H9 (cell line): ENCODE results near the gene PAIP1. TPM values are rescaled to one million over a fixed set of nuclear protein-coding genes. Genes with fewer than 3 reads are reported as not detected.

Experiments
- DNase-seq: peaks from one replicate; pipeline ENCODE4 v3.0.0-alpha.2; 2017
- H2AFZ ChIP-seq: one replicate; pipeline ENCODE4 v1.6.1; 2013; ENCODE audit warnings: mild to moderate bottlenecking, low read length, control low read depth, moderate library complexity
- H2AK5ac ChIP-seq: 2 replicates; pipeline ENCODE4 v1.6.1; 2013; ENCODE audit warnings: low read length, control low read depth, mixed read lengths; ENCODE audit not compliant: insufficient read length
- H2BK120ac ChIP-seq: one replicate; pipeline ENCODE4 v1.6.1; 2013; ENCODE audit warnings: low read depth, mild to moderate bottlenecking, low read length, control low read depth, inconsistent platforms; ENCODE audit not compliant: poor library complexity, severe bottlenecking
- H2BK12ac ChIP-seq: 2 replicates; pipeline ENCODE4 v1.6.1; 2013; ENCODE audit warnings: low read length, control low read depth, mixed read lengths, low read depth; ENCODE audit not compliant: insufficient read length
- H2BK15ac ChIP-seq: 2 replicates; pipeline ENCODE4 v1.6.1; 2013; ENCODE audit warnings: low read depth, low read length, control low read depth
- H2BK20ac ChIP-seq: one replicate; pipeline ENCODE4 v1.6.1; 2013; ENCODE audit warnings: low read depth, mild to moderate bottlenecking, low read length, control low read depth, inconsistent platforms; ENCODE audit not compliant: poor library complexity, severe bottlenecking
- H2BK5ac ChIP-seq: 2 replicates; pipeline ENCODE4 v1.6.1; 2013; ENCODE audit warnings: low read length, control low read depth, mixed read lengths; ENCODE audit not compliant: insufficient read length
- H3K14ac ChIP-seq: 2 replicates; pipeline ENCODE4 v1.6.1; 2013; ENCODE audit warnings: low read length, control low read depth; ENCODE audit not compliant: insufficient read depth
- H3K18ac ChIP-seq: 2 replicates; pipeline ENCODE4 v1.6.1; 2013; ENCODE audit warnings: low read depth, mild to moderate bottlenecking, mixed read lengths, low read length, control low read depth; ENCODE audit not compliant: insufficient read length
- H3K23ac ChIP-seq: 2 replicates; pipeline ENCODE4 v1.6.1; 2013; ENCODE audit warnings: low read length, control low read depth, mixed read lengths, low read depth; ENCODE audit not compliant: insufficient read length
- H3K23me2 ChIP-seq: 2 replicates; pipeline ENCODE4 v1.6.1; 2013; ENCODE audit warnings: low read depth, mild to moderate bottlenecking, mixed read lengths, low read length, control low read depth; ENCODE audit not compliant: insufficient read length, poor library complexity, severe bottlenecking
- H3K27ac ChIP-seq: 2 replicates; pipeline ENCODE4 v1.5.1; 2013; ENCODE audit warnings: low read length, control low read depth, mixed read lengths, low read depth; ENCODE audit not compliant: insufficient read length
- H3K27me3 ChIP-seq: 2 replicates; pipeline ENCODE4 v1.6.1; 2013; ENCODE audit warnings: low read length, control low read depth, inconsistent platforms; ENCODE audit not compliant: insufficient read depth
- H3K4ac ChIP-seq: 2 replicates; pipeline ENCODE4 v1.6.1; 2013; ENCODE audit warnings: low read depth, mild to moderate bottlenecking, control low read depth, inconsistent platforms, low read length, moderate library complexity
- H3K4me1 ChIP-seq: 2 replicates; pipeline ENCODE4 v1.6.1; 2013; ENCODE audit warnings: low read length, control low read depth, inconsistent platforms; ENCODE audit not compliant: insufficient read depth
- H3K4me2 ChIP-seq: 2 replicates; pipeline ENCODE4 v1.6.1; 2013; ENCODE audit warnings: low read length, control low read depth, mixed read lengths; ENCODE audit not compliant: insufficient read length, insufficient read depth
- H3K56ac ChIP-seq: 2 replicates; pipeline ENCODE4 v1.6.1; 2013; ENCODE audit warnings: low read depth, mild to moderate bottlenecking, mixed read lengths, low read length, control low read depth; ENCODE audit not compliant: insufficient read length
- H3K79me1 ChIP-seq: 2 replicates; pipeline ENCODE4 v1.6.1; 2013; ENCODE audit warnings: low read depth, mild to moderate bottlenecking, moderate library complexity, low read length, control low read depth, inconsistent platforms; ENCODE audit not compliant: insufficient read depth, poor library complexity, severe bottlenecking
- H3K79me2 ChIP-seq: 2 replicates; pipeline ENCODE4 v1.6.1; 2013; ENCODE audit warnings: low read length, control low read depth, inconsistent platforms; ENCODE audit not compliant: insufficient read depth
- H3K9ac ChIP-seq: 2 replicates; pipeline ENCODE4 v1.6.1; 2013; ENCODE audit warnings: low read length, control low read depth, mixed read lengths; ENCODE audit not compliant: insufficient read length; ENCODE audit errors: extremely low read depth
- H3K9me3 ChIP-seq: one replicate; pipeline ENCODE4 v1.6.1; 2013; ENCODE audit warnings: low read depth, low read length, inconsistent platforms; ENCODE audit not compliant: control insufficient read depth
- H3T11ph ChIP-seq: one replicate; pipeline ENCODE4 v1.6.1; 2013; ENCODE audit warnings: mild to moderate bottlenecking, low read length, control low read depth, inconsistent platforms
- H4K20me1 ChIP-seq: one replicate; pipeline ENCODE4 v1.6.1; 2013; ENCODE audit not compliant: control insufficient read depth, insufficient read length, insufficient read depth
- H4K5ac ChIP-seq: 2 replicates; pipeline ENCODE4 v1.6.1; 2013; ENCODE audit warnings: low read depth, mild to moderate bottlenecking, mixed read lengths, low read length, control low read depth; ENCODE audit not compliant: insufficient read length
- H4K8ac ChIP-seq: replicated peaks from 2 replicates; pipeline ENCODE4 v1.6.1; 2013; ENCODE audit warnings: low read length, control low read depth, mixed read lengths, low read depth; ENCODE audit not compliant: insufficient read length
- H4K91ac ChIP-seq: 2 replicates; pipeline ENCODE4 v1.6.1; 2013; ENCODE audit warnings: low read depth, mild to moderate bottlenecking, moderate library complexity, mixed read lengths, low read length, control low read depth; ENCODE audit not compliant: insufficient read length
- H3K27ac Mint-ChIP-seq, 3 experiments: 2 replicates in 2 of 3; 3 replicates in 1 of 3; pipeline ENCODE4 v1.8.0; 2020 to 2021; ENCODE audit warnings: mixed read lengths in 3 of 3, mild to moderate bottlenecking in 1 of 3, moderate library complexity in 1 of 3
- H3K27me3 Mint-ChIP-seq: 2 replicates; pipeline ENCODE4 v1.8.0; 2021; ENCODE audit warnings: low read depth, mild to moderate bottlenecking, moderate library complexity, mixed read lengths
- H3K36me3 Mint-ChIP-seq, 3 experiments: 2 replicates in 2 of 3; 3 replicates in 1 of 3; pipeline ENCODE4 v1.8.0; 2020 to 2021; ENCODE audit warnings: low read depth in 3 of 3, mixed read lengths in 3 of 3; ENCODE audit not compliant: insufficient read depth in 1 of 3
- H3K4me1 Mint-ChIP-seq, 2 experiments: 2 replicates each; pipeline ENCODE4 v1.8.0; 2020; ENCODE audit warnings: mixed read lengths in 2 of 2
- H3K4me3 Mint-ChIP-seq, 2 experiments: 2 replicates in 1 of 2; 3 replicates in 1 of 2; pipeline ENCODE4 v1.8.0; 2020 to 2021; ENCODE audit warnings: mild to moderate bottlenecking in 2 of 2, mixed read lengths in 2 of 2, moderate library complexity in 1 of 2
- H3K9me3 Mint-ChIP-seq, 2 experiments: 2 replicates in 1 of 2; 3 replicates in 1 of 2; pipeline ENCODE4 v1.8.0; 2020; ENCODE audit warnings: mild to moderate bottlenecking in 2 of 2, mixed read lengths in 2 of 2, moderate library complexity in 1 of 2
- WGBS: extraction: QIAGEN DNeasy Blood & Tissue Kit; methylation state at CpG from one replicate; pipeline ENCODE4 v1.1.7; 2013; ENCODE audit warnings: missing lambda C conversion rate, low lambda C conversion rate, mixed read lengths; ENCODE audit not compliant: insufficient read length; ENCODE audit errors: extremely low coverage; 5-methylcytosine and 5-hydroxymethylcytosine counted together
- total RNA-seq: library from RNA; stranded (reverse); gene quantifications from 2 replicates; pipeline ENCODE4 v1.2.1, GENCODE V29; 2021
- TF ChIP-seq, protein P1 (sequence below): fragments of 200-600 bp; sonication (generic); conservative IDR thresholded peaks from 3 replicates; pipeline ENCODE4 v1.8.0; 2021; ENCODE audit warnings: antibody characterized with exemption, mild to moderate bottlenecking

The PAIP1 gene
- total RNA-seq, 1 experiment from 2014 or later: 92.9 TPM

DNA sequence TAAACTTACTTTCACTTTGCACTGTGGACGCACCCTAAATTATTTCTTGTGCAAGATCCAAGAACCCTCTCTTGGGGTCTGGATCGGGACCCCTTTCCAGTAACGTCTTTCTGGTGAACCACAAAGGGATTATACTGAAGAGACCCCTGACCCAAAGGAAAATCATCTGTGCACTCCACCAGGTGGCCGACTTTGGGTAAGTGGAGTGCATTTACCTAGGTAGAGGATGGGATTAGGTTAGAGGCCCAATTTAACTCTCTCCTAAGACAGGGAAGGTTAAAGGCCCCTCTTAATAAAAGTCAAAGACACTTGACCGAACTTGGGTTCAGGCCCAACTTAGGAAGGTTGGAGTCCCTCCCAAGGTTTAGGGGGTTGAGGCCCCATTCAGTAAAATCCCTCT is 8.2 kb upstream of the PAIP1 start:
- no peaks in the 10 kb centered on the region for H3K27me3 Mint-ChIP-seq
- H3K79me2 ChIP-seq: no peaks in the 10 kb centered on the region
- H3K9ac ChIP-seq: no peak overlapping the region
- H3K23ac ChIP-seq: no peak overlapping the region
- no peak for DNase-seq
- no peak overlapping the region for H3K18ac ChIP-seq
- no peak overlapping the region for H2BK120ac ChIP-seq
- no peak overlapping the region for H3K27ac ChIP-seq
- H2BK20ac ChIP-seq: no peak overlapping the region
- no peak overlapping the region for H2AFZ ChIP-seq
- no CpG with 5 or more reads among the region's 5 CpGs for WGBS
- H4K8ac ChIP-seq: no peak overlapping the region
- no peak overlapping the region for H2BK5ac ChIP-seq
- H3K4me3 Mint-ChIP-seq: no peak overlapping the region
- H3K4me1 ChIP-seq: no peaks in the 10 kb centered on the region
- no peak overlapping the region for H3T11ph ChIP-seq
- H3K27ac Mint-ChIP-seq: no peak overlapping the region
- no peak overlapping the region for H2BK15ac ChIP-seq
- no peak overlapping the region for H3K4ac ChIP-seq
- H4K5ac ChIP-seq: no peak overlapping the region
- no peak overlapping the region for H3K4me2 ChIP-seq
- no peak overlapping the region for H3K14ac ChIP-seq
- H3K9me3 ChIP-seq: no peaks in the 10 kb centered on the region
- H3K79me1 ChIP-seq: no peaks in the 10 kb centered on the region
- H3K4me1 Mint-ChIP-seq: peaks cover 4 to 5% of the 10 kb centered on the region in 2 experiments; a peak in 3 of 4 replicates
- H3K27me3 ChIP-seq: no peaks in the 10 kb centered on the region
- H3K23me2 ChIP-seq: no peaks in the 10 kb centered on the region
- H3K56ac ChIP-seq: no peak overlapping the region
- no peaks in the 10 kb centered on the region for H4K20me1 ChIP-seq
- H2AK5ac ChIP-seq: no peak overlapping the region
- H2BK12ac ChIP-seq: no peak overlapping the region
- no peaks in the 10 kb centered on the region for H3K36me3 Mint-ChIP-seq
- no peaks in the 10 kb centered on the region for H3K9me3 Mint-ChIP-seq
- no peak overlapping the region for H4K91ac ChIP-seq
- TF ChIP-seq, protein P1, sequence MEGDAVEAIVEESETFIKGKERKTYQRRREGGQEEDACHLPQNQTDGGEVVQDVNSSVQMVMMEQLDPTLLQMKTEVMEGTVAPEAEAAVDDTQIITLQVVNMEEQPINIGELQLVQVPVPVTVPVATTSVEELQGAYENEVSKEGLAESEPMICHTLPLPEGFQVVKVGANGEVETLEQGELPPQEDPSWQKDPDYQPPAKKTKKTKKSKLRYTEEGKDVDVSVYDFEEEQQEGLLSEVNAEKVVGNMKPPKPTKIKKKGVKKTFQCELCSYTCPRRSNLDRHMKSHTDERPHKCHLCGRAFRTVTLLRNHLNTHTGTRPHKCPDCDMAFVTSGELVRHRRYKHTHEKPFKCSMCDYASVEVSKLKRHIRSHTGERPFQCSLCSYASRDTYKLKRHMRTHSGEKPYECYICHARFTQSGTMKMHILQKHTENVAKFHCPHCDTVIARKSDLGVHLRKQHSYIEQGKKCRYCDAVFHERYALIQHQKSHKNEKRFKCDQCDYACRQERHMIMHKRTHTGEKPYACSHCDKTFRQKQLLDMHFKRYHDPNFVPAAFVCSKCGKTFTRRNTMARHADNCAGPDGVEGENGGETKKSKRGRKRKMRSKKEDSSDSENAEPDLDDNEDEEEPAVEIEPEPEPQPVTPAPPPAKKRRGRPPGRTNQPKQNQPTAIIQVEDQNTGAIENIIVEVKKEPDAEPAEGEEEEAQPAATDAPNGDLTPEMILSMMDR: no peak
